NCI-H2107 (cell line): ENCODE measurements around the gene RTL1.

ENCODE experiments used
- DNase-seq: peaks from one replicate; lab custom pipeline; 2025; lab: John Stamatoyannopoulos, UW

RTL1 gene

GRCh38 chr14:100834794-100835547 is 68.6 kb downstream of the RTL1 start:
- no peak for DNase-seq

- no peak for DNase-seq
Measured at GRCh38 chr14:100834082-100834793, 69.3 kb downstream of the RTL1 start.

GRCh38 chr14:100832311-100832960 is 71.1 kb downstream of the RTL1 start:
- no peak for DNase-seq

GRCh38 chr14:100830681-100831080 is 72.8 kb downstream of the RTL1 start:
- no peak for DNase-seq
